Measurements from ENCODE around the gene PLCB1.

Gene PLCB1

GRCh38 chr20:8601542-8601912 lies 469.5 kb downstream of the PLCB1 start:
- DNase-seq (ENCODE audit: low read depth): no peak
- no peak for TF ChIP-seq CTCF (conservative IDR thresholded peaks at IDR 0.05; ENCODE audit: control insufficient read depth, insufficient read depth, low read depth, low read length)
- H3K4me3 ChIP-seq (ENCODE audit: control insufficient read depth, low read depth, low read length): no peak overlapping the region

- no peak for DNase-seq (ENCODE audit: low read depth)
- TF ChIP-seq CTCF (conservative IDR thresholded peaks at IDR 0.05; ENCODE audit: control insufficient read depth, insufficient read depth, low read depth, low read length): no peak
- no peak overlapping the region for H3K4me3 ChIP-seq (ENCODE audit: control insufficient read depth, low read depth, low read length)
Measured at GRCh38 chr20:8602389-8603116, 470.5 kb downstream of the PLCB1 start.

- DNase-seq (ENCODE audit: low read depth): no peak
- TF ChIP-seq CTCF (conservative IDR thresholded peaks at IDR 0.05; ENCODE audit: control insufficient read depth, insufficient read depth, low read depth, low read length): no peak
- H3K4me3 ChIP-seq (ENCODE audit: control insufficient read depth, low read depth, low read length): no peak overlapping the region
Measured at GRCh38 chr20:8608470-8608869, 476.4 kb downstream of the PLCB1 start.

- peak; percentile 49 for DNase-seq (ENCODE audit: low read depth)
- no peak overlapping the region for H3K4me3 ChIP-seq (ENCODE audit: control insufficient read depth, low read depth, low read length)
- TF ChIP-seq CTCF (conservative IDR thresholded peaks at IDR 0.05; ENCODE audit: control insufficient read depth, insufficient read depth, low read depth, low read length): no peak
Measured at GRCh38 chr20:8616792-8617191, 484.7 kb downstream of the PLCB1 start.

GRCh38 chr20:8621001-8621400 lies 488.9 kb downstream of the PLCB1 start:
- TF ChIP-seq CTCF (conservative IDR thresholded peaks at IDR 0.05; ENCODE audit: control insufficient read depth, insufficient read depth, low read depth, low read length): no peak
- DNase-seq (ENCODE audit: low read depth): no peak
- H3K4me3 ChIP-seq (ENCODE audit: control insufficient read depth, low read depth, low read length): no peak overlapping the region

GRCh38 chr20:8624046-8624445 lies 492.0 kb downstream of the PLCB1 start:
- DNase-seq (ENCODE audit: low read depth): no peak
- H3K4me3 ChIP-seq (ENCODE audit: control insufficient read depth, low read depth, low read length): no peak overlapping the region
- no peak for TF ChIP-seq CTCF (conservative IDR thresholded peaks at IDR 0.05; ENCODE audit: control insufficient read depth, insufficient read depth, low read depth, low read length)

GRCh38 chr20:8624616-8625015 lies 492.6 kb downstream of the PLCB1 start:
- TF ChIP-seq CTCF (conservative IDR thresholded peaks at IDR 0.05; ENCODE audit: control insufficient read depth, insufficient read depth, low read depth, low read length): no peak
- no peak overlapping the region for H3K4me3 ChIP-seq (ENCODE audit: control insufficient read depth, low read depth, low read length)
- DNase-seq (ENCODE audit: low read depth): no peak

All from fibroblast of mammary gland (primary cell).